Activated CD8-positive, alpha-beta T cell treated with anti-CD3 and anti-CD28 coated beads for 36 hours (primary cell): ENCODE results near the gene DRC1. TPM values are rescaled to one million over a fixed set of nuclear protein-coding genes. Genes with fewer than 3 reads are reported as not detected.

Experiments used
- ATAC-seq: fragments of 200-7000 bp; cut with Tn5 transposase; one replicate; pipeline ENCODE4 v1.10.0; 2021; ENCODE audit warnings: mild to moderate bottlenecking, moderate library complexity
- CTCF ChIA-PET: fragments of 350-600 bp; sonication (Branson Sonifier 250); formaldehyde crosslinking; loops from one replicate; lab custom pipeline; 2021; ENCODE audit warnings: antibody characterized with exemption; lab: Charles Lee
- POLR2A ChIA-PET: fragments of 350-600 bp; sonication (Branson Sonifier 250); formaldehyde crosslinking; loops from one replicate; lab custom pipeline; 2021; ENCODE audit warnings: antibody characterized with exemption; lab: Charles Lee
- DNase-seq: peaks from one replicate; pipeline ENCODE4 v3.0.0-alpha.2; 2020
- H3K27ac Mint-ChIP-seq: one replicate; pipeline ENCODE4 v1.8.0; 2021; ENCODE audit warnings: mild to moderate bottlenecking, mixed read lengths
- H3K27me3 Mint-ChIP-seq: one replicate; pipeline ENCODE4 v1.8.0; 2021; ENCODE audit warnings: mixed read lengths
- H3K36me3 Mint-ChIP-seq: one replicate; pipeline ENCODE4 v1.8.0; 2021; ENCODE audit warnings: low read depth, mixed read lengths
- H3K4me1 Mint-ChIP-seq: one replicate; pipeline ENCODE4 v1.8.0; 2021; ENCODE audit warnings: low read depth, mixed read lengths
- H3K4me3 Mint-ChIP-seq: one replicate; pipeline ENCODE4 v1.8.0; 2021; ENCODE audit warnings: mild to moderate bottlenecking, moderate library complexity, mixed read lengths
- H3K9me3 Mint-ChIP-seq: one replicate; pipeline ENCODE4 v1.8.0; 2021; ENCODE audit warnings: mixed read lengths
- intact Hi-C: fragments of 100-400 bp; cut with micrococcal nuclease; formaldehyde crosslinking; loops from one replicate; pipeline ENCODE4 v1.10.0; 2022
- total RNA-seq, 2 experiments: library from RNA; stranded (reverse); gene quantifications; one replicate each; pipeline ENCODE4 v1.2.3, GENCODE V29; 2021
- TF ChIP-seq, protein P1 (sequence below): fragments of 200-600 bp; IDR thresholded peaks from one replicate; pipeline ENCODE4 v1.8.0; 2022; ENCODE audit warnings: antibody characterized with exemption, mild to moderate bottlenecking

DRC1 gene
- total RNA-seq, 2 experiments from 2014 or later: not detected

- CTCF ChIA-PET: interaction anchor here (1.7 to 3.1 kb wide), 2 partner anchors 15 to 16 kb away, joined by 3 to 13 read pairs; no protein-coding TSS in a partner anchor
- intact Hi-C loops: no loop called here
- Mint-ChIP-seq H3K36me3 (no peaks in the 10 kb centered on the region), H3K9me3 (no peaks in the 10 kb centered on the region), H3K27ac (no peak overlapping the region), H3K27me3 (no peaks in the 10 kb centered on the region), H3K4me1 (no peaks in the 10 kb centered on the region), H3K4me3 (no peak overlapping the region)
- POLR2A ChIA-PET: interaction anchor here (1.5 kb wide), 1 partner anchor 14 kb away, joined by 3 read pairs; no protein-coding TSS in a partner anchor
- ATAC-seq (peak; percentile 37), DNase-seq (no peak)
- TF ChIP-seq, protein P1, sequence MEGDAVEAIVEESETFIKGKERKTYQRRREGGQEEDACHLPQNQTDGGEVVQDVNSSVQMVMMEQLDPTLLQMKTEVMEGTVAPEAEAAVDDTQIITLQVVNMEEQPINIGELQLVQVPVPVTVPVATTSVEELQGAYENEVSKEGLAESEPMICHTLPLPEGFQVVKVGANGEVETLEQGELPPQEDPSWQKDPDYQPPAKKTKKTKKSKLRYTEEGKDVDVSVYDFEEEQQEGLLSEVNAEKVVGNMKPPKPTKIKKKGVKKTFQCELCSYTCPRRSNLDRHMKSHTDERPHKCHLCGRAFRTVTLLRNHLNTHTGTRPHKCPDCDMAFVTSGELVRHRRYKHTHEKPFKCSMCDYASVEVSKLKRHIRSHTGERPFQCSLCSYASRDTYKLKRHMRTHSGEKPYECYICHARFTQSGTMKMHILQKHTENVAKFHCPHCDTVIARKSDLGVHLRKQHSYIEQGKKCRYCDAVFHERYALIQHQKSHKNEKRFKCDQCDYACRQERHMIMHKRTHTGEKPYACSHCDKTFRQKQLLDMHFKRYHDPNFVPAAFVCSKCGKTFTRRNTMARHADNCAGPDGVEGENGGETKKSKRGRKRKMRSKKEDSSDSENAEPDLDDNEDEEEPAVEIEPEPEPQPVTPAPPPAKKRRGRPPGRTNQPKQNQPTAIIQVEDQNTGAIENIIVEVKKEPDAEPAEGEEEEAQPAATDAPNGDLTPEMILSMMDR: no peak
These were observed 85.1 kb downstream of the DRC1 start for GRCh38 chr2:26486789-26487188.

DNA sequence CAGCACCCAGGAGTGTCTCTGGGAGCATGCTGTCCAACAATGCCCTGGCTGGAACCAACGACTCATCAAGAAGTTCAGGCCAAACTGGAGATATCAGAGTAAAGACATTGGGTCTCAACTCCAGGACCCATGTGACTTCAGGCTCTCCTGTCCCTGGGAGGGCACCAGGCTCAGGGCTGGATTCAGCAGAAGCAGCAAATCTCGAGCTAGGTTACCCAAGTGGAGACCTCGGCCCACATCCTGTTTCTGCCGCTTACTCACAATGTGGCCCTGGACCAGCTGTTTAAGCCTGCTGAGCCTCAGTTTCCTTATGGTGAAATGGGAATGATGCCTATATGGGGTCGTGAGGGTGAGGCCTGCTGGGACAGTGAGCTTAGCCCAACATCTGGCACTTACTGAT lies 85.5 kb downstream of the DRC1 start:
- ChIA-PET POLR2A (interaction anchor here (1.5 kb wide), 1 partner anchor 15 kb away, joined by 3 read pairs; no protein-coding TSS in a partner anchor), CTCF (interaction anchor here (0.7 to 3.1 kb wide), 3 partner anchors 14 to 28 kb away, joined by 3 to 13 read pairs (median 3); no protein-coding TSS in a partner anchor)
- H3K27me3 Mint-ChIP-seq: no peaks in the 10 kb centered on the region
- H3K4me3 Mint-ChIP-seq: no peak overlapping the region
- intact Hi-C loops: no loop called here
- DNase-seq (peak; percentile 16), ATAC-seq (peak; percentile 67)
- H3K9me3 Mint-ChIP-seq: no peaks in the 10 kb centered on the region
- H3K4me1 Mint-ChIP-seq: no peaks in the 10 kb centered on the region
- no peak overlapping the region for H3K27ac Mint-ChIP-seq
- H3K36me3 Mint-ChIP-seq: no peaks in the 10 kb centered on the region
- TF ChIP-seq, protein P1: no peak

DNA sequence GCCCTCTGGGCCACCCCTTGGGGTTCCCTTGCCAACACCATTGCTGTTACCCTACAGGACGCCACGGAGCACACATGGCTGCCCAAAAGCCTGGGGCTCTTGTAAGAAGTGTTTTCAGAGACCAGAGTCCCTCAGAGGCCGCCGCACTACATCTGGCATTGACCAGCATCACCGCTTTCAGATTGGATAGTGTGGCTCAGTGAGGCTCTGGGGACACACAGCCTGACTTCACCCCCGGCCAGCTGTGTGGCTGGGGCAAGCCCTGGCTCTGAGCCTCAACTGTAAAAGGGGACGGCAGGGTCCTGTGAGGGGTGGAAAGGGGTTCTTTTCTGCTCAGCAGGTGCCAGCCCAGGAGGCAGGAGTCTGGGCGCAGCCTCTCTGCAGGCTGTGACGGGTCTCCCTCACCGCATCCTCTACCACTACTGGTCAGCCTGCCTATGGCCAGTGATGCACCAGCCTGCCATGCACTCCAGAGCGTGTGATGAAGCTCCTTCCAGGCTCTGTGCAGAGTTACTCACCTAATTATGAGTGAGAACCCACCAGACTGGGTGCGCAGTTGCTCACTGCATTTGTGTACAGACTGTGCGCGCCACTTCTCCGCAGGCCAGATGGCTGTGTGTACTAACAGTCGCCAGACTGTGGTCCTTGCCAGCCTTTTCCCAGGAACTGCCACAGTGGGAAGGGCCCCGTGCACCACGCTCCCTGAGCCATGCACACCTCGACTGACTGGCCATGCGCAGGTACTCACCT lies 86.9 kb downstream of the DRC1 start:
- intact Hi-C loops: no loop called here
- no peaks in the 10 kb centered on the region for H3K9me3 Mint-ChIP-seq
- DNase-seq (no peak), ATAC-seq (no peak)
- CTCF ChIA-PET: no interaction called here
- no peak overlapping the region for H3K27ac Mint-ChIP-seq
- H3K36me3 Mint-ChIP-seq: no peaks in the 10 kb centered on the region
- peaks cover 3% of the 10 kb centered on the region for H3K4me1 Mint-ChIP-seq
- H3K27me3 Mint-ChIP-seq: no peaks in the 10 kb centered on the region
- POLR2A ChIA-PET: no interaction called here
- TF ChIP-seq, protein P1: no peak
- H3K4me3 Mint-ChIP-seq: no peak overlapping the region

- ATAC-seq (no peak), DNase-seq (no peak)
- CTCF ChIA-PET: no interaction called here
- Mint-ChIP-seq H3K4me3 (no peak overlapping the region), H3K27me3 (no peaks in the 10 kb centered on the region), H3K9me3 (no peaks in the 10 kb centered on the region), H3K27ac (no peak overlapping the region), H3K4me1 (peaks cover 3% of the 10 kb centered on the region), H3K36me3 (no peaks in the 10 kb centered on the region)
- TF ChIP-seq, protein P1: no peak
- intact Hi-C loops: no loop called here
- POLR2A ChIA-PET: no interaction called here
These were observed 87.6 kb downstream of the DRC1 start for GRCh38 chr2:26489213-26489850.
